ENCODE data around the gene RAD51B.
"Not testable (repeated sequence)": the region's sequence is repeated elsewhere in the genome, so short reads cannot be mapped to it uniquely, and the experiment has no call there.

The RAD51B gene

DNA sequence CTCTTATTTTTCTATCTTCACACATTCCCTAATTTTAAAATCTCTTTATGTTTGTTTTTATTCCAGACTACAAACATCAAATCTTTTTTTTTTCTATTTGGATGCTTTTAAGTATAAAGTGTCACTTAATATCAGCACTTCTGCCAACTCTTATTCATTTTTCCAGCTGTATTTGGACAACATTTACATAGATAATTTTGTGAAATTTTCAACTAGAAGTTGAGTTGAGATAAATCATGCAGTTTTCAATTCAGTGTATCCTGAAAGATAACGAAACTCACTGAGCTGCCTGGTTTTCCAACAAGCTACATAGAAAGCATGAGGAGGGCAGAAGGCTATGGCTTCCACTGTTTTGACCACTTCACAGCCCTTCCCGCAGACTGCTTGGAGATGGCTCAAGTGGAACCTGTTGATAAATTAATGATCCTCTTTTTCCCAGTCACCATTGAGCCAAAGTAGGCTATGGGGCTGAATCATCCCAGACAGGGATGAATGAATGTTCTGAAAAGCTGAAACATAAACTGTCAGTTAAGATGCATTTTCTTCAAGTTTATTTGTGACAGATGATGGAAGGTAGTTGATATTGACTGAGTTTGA lies 213.9 kb downstream of the RAD51B start:
- DNase-seq = no peak

DNA sequence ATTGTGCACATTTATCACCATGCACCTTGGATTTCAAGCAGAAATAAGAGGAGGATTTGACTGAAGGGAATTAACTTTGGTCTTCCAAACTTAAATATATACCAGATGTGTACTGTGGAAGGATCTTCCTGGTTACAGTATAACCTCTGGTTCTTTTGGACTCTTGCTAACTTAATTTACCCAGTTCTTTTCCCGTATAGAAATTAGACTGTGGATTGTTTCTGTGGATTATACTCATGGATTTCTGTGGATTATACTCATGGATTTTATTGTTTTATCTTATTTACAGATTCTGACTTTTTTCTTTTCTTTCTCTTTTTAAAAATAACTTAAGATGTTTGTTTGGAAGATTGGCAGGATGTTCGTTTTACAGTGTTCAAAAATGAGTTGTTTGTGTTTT lies 215.3 kb downstream of the RAD51B start:
- no peak for DNase-seq

DNA sequence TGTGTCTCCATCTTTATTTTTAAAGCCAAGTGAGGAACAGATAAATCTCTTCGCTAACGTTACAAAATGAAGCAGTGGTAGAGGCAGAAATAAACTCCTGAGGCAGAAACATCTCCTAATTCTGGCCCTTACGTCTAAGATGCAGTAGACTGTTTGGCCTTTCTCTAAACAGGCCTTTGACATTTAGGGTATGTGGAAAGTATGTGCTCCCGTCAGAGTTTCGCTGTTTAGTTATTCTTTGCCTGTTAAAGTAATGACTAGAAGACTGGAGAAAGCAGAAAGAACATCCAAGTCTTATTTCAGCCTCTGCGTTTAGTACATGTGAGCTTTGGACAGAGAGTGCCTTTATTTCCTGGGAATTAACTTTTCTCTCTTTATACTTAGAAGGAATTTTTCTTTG lies 216.6 kb downstream of the RAD51B start:
- no peak for DNase-seq

DNA sequence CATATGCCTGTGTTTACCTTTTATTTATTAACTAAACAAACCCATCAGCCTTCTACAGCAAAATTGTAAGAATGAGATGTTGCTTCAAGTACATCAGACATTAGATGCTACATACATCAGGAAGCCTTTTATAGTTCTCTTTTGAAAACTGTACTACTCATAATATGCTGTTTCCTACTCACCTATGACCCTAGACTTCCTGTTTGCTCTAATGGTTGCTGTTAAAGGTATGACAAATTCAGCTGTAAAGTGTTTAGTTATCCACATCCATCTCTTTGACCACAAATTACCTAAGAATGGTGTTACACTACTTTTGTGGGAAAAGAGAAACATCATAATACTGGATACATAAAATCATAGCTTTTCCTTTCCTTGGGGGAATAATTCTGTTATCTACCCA lies 220.0 kb downstream of the RAD51B start:
- no peak for DNase-seq

DNA sequence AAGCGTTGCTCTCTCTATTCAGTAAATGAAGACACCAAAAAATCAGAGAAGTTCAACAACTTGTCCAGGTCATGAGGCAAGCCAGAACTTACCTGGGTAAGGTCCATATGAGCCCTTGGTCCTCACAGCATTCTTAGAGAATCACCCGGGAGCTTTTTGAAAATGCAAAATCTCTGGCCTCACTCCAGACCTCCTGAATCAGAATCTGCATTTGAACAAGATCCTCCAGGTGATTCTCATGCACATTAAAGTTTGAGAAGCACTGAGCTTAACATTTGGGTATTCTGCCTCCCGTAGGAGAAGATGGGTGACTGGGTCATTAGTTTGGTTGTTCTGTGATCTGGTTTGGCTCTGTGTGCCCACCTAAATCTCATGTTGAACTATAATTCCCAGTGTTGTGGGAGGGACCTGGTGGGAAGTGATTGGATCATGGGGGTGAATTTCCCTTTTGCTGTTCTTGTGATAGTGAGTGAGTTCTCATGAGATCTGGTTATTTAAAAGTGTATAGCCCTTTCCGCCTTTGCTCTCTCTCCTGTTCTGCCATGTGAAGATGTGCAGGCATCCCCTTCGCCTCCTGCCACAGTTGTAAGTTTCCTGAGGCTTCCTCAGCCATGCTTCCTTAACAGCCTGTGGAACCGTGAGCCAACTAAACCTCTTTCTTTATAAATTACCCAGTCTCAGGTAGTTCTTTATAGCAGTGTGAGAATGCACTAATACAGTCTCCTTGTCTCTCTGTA lies 221.2 kb downstream of the RAD51B start:
- no peak for DNase-seq

DNA sequence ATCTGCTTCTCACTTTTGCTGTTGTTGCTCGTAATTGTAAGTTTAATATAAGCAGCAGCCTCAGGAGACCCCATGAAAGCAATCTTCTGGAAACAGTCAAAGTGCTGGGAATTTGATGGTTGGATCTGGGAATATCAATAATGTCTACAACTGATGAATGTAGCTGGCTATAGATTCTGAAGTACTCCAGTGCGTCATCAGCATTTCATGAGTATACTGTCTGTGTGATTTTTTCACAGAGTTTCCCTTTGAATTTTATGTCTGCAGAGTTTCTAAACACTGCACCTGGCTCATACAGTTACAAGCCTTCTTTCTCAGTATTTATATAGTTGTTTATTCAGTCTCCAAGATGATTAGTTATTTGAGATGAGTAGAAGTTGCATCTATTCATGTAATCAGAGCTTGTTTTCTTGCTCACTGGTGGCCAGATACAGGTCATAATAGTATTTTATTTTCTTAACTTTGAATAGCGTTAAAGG lies 222.3 kb downstream of the RAD51B start:
- no peak for DNase-seq

DNA sequence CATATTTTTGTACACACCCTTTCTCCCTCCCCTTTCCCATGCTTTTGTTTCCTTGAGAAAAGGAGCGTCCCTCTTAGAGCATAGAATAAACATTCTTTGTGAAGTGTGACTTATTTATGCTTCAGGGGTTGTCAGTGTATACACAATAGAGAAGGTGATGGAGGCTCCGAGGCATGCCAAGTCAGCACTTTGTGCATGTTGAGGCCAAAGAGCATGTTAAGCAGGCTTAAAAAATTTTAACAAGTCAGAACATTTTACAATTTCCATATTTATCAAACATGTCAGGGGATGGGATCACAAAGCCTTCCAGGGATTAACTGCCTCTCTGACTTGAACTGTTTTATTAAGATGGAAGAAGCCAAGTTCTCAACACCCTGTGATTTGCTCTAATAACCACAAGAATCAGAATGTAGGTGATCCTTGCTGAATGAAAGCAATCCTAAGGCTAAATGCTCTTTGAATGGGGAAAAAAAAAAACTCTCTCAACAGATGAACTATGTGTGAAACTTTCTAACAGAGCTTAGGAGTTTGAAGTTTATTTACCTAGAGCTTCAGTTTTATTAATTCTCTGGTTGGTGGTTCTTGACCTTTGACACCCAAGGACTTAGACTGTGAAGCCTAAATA lies 223.1 kb downstream of the RAD51B start:
- no peak for DNase-seq

DNA sequence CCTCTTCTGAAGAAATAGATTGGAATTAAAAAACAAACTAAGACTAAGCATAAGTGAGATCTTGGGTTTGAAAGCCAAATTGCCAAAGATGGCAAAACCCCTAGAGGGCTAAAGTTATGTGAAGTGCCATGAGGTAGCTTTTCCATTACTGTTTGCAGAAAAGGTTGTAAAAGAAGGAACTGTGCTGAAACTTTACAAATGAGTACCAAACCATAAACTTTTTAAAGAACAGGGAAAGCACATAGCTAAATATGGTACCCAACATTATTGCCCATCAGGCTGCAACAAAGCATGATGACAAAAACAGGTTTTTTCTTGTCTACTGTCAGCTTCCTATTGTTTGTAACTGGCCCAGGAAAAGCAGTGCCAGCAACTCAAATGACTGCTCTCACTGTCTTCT lies 224.2 kb downstream of the RAD51B start:
- DNase-seq = no peak

DNA sequence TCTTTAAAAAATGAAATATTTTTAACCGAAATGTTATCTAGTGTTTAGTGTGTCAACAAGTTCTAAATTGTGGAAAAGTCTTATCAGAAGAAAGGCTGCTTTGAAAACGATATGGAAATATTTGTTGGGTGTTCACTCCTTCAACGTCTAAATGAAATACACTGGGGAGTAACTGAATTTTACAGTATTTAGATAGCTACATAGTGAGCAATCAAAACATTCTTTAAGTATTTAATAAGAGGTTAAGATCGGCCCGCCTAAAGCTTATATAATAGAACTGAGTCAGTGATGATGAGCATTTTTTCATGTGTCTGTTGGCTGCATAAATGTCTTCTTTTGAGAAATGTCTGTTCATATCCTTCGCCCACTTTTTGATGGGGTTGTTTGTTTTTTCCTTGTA lies 228.3 kb downstream of the RAD51B start:
- no peak for DNase-seq

DNA sequence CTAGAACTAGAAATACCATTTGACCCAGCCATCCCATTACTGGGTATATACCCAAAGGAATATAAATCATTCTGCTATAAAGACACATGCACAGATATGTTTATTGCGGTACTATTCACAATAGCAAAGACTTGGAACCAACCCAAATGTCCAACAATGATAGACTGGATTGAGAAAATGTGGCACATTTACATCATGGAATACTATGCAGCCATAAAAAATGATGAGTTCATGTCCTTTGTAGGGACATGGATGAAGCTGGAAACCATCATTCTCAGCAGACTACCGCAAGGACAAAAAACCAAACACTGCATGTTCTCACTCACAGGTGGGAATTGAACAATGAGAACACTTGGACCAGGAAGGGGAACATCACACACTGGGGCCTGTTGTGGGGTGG lies 229.2 kb downstream of the RAD51B start:
- not testable (repeated sequence) for DNase-seq

DNA sequence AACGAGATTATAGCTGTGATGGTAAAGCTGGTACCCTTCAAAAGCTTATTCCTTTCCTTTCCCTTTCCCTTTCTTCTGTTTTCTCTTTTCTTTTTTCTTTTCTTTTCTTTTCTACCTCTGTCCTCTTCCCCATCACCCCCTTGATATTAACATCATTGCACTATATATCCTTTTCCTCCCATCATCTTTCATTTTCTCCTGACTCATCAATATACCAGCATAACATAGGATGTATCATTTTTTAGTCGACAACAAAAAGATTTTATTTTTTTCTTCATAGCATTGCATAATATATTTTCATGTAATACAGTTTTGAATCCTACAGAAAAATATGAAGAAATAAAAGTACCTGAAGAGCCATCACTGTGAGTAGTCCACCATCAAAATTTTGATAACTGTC lies 230.6 kb downstream of the RAD51B start:
- no peak for DNase-seq

DNA sequence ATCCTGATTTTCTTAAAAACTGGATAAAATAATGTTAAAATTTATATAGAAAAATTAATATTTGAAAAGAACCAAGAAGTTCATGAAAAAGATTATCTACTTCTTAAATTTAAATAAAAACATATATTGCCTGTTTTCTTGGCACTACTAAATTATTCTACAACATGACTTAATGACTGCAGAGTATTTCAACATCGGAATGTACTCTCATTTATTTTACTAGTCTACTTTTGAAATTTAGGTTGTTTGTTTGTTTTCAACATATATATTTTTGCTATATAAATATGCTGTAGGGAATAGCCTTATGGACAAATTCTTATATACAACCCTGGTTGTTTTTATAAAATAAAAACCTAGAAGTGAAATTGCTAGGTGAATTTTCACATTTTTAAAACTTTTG lies 231.6 kb downstream of the RAD51B start:
- no peak for DNase-seq

DNA sequence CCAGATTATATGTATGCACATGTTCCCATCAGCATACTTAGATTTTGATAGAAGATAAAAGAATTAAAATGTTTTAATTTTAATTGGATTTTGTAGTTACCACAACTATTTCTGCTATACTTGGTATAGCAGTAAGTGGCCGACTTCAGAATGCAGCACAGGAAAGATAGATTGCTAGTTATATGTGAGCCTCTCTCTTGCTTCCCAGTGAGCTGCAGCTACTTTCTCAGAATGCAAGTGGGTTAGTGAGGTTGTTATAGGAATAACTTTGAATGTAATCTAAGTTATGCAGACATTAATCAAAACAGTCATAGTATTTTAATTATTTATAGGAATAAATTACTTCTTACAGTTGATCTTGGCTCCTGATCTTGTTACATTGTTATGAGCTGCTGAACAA lies 240.6 kb downstream of the RAD51B start:
- no peak for DNase-seq

DNA sequence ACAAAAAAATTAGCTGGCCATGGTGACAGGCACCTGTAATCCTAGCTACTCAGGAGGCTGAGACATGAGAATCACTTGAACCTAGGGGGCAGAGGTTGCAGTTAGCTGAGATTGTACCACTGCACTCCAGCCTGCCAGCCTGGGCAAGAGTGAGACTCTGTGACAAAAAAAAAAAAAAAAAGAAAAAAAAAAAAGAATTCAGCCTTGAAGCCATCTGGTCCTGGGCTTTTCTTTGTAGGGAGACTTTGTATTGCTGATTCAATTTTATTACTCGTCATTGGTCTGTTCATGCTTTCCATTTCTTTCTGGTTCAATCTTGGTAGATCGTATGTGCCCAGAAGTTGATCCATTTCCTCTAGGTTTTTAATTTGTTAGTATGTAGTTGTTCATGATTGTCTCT lies 243.1 kb downstream of the RAD51B start:
- no peak for DNase-seq

DNA sequence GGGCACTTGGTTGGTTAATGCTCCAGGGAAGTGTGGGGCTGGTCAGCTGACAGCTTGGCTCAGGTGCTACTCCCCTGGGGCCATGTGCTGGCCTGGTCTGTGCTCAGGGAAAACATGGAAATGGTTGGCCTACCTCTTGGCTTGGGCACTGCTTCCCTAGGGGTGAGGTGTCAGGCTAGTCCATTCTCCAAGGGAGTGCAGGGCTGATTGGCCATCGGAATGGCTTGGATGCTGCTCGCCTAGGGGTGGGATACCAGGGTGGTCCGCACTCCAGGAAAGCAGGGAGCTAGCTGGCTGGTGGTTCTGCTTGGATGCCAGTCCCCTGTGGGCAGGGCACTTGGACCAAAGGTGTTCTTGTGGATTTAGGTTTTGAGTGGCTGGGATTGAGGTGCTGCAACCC lies 245.7 kb downstream of the RAD51B start:
- DNase-seq = no peak

DNA sequence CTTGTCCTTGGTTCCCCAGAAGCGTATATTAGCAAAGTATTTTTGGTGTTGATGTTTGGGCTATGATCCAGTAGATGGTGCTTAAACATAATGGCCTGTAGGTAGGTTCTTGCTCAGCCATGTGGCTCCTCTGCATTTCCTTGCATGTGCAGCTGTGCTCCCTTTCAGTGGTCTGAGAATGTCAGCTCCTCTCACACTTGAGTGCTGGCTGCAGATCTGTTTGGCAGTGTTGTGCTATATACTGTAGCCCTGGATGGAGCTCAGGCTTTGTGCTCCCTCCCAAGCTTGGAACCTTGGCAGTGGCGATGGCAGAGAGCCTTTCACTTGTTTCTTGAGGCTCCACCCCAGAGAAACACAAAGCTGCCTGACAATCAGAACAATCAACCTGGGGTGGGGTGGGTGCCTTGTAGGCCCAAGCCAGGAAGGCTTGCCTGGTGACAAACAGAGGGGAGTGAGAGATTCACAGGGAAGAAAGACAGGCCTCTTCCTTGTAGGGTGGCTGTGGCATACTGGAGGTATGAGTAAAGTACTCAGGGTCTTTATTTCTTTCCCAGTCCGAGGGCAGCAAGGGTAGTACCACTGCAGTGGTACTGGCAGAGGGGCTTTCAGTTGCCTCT lies 255.3 kb downstream of the RAD51B start:
- DNase-seq = no peak

DNA sequence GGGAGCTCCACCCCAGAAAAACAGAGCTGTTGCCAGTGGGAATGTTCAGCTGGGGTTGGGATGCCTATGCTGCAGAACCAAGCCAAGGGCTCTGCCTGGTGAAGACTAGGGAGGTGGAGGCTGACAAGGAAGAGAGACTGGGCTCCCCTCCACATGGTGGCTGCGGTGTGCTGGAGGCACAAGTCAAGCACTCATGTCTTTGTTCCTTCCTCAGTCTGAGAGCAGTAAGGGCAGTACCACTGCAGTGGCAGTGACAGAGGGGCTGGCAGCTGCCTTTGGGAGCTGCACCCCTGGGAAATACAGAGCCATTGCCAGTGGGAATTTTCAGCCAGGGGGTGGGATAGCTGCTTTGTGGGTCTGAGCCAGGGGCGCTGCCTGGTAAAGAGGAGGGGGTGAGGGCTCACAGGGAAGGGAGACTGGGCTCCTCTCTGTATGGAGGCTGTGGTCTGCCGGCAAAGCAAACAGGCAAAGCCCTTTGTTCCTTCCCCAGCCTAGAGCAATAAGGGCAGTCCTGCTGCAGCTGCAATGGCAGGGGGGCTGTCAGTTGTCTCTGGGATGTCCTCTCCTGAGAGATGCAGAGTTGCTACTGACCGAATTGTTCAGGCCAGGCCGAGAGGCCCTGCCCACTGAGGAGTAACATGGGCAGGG lies 255.9 kb downstream of the RAD51B start:
- no peak for DNase-seq

DNA sequence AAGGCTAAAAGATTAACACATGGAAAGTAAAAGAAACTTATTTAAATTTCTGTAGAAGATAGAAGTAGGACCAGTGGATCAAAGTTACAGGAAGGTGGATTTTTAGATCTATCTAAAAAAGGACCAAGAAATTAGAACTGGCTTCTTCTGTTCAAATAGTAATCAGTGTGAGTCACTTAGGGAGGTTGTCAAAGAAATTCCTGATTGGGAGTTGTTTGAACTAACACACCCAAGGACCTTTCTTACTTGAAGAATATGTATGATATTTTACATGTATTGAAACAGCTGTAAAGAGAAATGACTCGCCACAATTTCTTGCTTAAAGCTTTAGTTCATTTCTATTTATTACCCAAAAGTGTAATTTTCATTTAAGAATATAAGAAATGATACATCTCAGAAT lies 256.9 kb downstream of the RAD51B start:
- no peak for DNase-seq

DNA sequence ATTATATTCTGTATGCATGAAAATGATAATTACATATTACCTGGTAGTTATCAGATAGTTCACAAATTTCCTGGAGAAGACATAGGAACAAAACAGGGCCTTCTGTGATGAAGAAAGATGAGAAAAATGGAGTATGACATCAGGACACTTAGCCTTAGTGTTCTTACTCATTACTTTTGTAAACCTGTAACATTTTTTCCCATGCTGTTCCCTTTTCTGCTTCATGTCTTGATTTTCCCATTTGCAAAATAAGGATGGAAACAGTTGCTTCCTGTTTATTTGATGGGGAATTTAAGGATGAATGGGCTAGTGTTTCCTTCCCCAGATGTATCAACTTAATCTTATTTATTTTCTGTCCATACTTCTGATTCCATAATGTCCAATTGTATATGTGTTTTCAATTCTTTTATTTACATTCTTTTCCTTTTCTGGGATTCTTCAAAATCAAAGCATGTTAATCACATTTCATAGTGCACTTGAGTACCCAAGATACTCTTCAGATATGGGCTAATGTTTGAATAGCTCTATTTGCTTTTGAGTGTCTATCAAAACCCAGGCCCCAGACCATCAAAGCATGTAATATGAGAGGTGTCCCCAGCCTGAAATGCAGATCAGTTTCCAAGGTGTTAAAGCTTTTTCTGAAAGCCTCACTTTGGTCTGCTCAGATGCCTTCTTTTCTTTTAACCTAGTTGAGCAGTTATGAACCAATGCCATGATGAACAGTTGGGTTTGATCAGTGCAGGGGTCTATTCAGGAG lies 260.5 kb downstream of the RAD51B start:
- no peak for DNase-seq

DNA sequence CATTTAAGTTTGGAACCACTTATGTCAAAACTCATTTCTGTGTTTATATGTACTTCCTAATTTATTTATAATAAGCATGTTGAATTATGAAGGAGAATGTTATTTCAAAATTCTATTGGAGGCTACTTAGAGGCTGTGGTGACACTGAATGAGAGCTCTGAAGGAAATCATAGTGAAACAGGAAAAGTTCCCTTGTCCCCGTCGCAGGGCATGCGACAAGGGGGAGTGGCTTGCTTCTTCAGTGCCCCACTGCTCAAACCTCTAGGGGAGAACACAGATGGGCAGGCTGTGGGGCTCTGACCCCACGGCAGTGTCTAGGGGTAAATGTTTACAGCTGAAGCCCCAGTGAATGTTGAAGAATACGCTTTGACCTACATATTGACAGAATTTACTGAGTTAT lies 261.9 kb downstream of the RAD51B start:
- no peak for DNase-seq

DNA sequence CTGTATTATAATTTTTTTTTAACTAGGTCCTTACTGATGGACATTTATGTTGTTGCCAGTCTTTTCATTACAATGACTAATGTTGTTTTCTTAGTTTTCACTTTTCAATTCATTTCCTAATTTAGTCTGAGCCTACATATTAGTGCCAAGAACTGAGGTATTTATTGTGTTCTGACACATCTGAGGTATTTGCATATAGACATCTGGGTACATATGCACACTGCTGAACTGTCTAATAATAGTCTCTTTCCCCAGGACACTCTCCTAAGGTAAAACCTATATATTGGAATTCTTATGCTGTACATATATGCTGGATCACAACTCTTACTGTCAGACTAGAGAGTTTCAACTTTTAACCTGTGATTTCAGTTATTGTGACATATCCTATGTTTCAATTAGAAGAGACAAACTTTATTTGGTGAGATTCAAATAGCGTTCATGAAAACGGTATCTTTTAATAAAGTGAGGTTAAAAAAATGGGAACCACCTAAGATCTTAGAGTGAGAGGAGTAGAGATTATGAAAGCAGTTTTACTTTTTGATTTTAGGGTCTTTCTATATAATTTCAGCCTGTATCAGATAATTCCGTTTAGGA lies 263.2 kb downstream of the RAD51B start:
- no peak for DNase-seq

DNA sequence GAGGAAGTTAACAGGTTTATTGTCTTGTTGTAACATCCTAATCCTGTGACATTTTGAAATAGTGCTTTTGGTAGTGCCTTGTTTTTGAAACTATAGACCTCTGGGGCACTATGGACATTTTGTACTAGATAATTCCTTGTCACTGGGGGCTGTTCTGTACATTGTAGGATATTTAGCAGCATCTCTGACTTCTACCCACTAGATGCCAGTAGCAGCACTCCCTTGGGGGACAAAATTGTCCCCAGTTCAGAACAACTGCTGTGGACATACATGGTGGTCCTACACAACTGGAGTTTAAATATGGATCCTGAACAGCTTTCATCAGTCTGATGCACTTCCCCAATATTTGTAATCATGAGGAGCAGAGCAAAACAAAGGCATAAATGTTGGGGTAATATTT lies 264.7 kb downstream of the RAD51B start:
- DNase-seq = no peak

All from activated CD4-positive, alpha-beta T cell treated with anti-CD3 and anti-CD28 coated beads for 1 hour (primary cell).